Keratinocyte (primary cell): Measurements from ENCODE around the gene GH1. TPM values are rescaled to one million over a fixed set of nuclear protein-coding genes. Genes with fewer than 3 reads are reported as not detected.
"Not testable (repeated sequence)": the region's sequence is repeated elsewhere in the genome, so short reads cannot be mapped to it uniquely, and the experiment has no call there.

Experiments
- DNase-seq: peaks from one replicate; pipeline ENCODE4 v3.0.0-alpha.2; 2011; ENCODE audit warnings: low read depth, missing footprints, low spot score
- FAIRE-seq: peaks from 2 replicates; lab custom pipeline; 2011; peaks lifted over from hg19 to GRCh38; lab: Jason Lieb, UNC
- H2AFZ ChIP-seq: 2 replicates; pipeline ENCODE4 v1.6.0; 2012; ENCODE audit warnings: low read length, control low read depth, inconsistent platforms; ENCODE audit not compliant: control insufficient read depth
- H3K27ac ChIP-seq: 2 replicates; pipeline ENCODE4 v1.5.1; 2011; ENCODE audit warnings: low read length; ENCODE audit not compliant: control insufficient read depth, insufficient read depth
- H3K27me3 ChIP-seq: 3 replicates; pipeline ENCODE4 v1.6.0; 2011; ENCODE audit warnings: low read length; ENCODE audit not compliant: control insufficient read depth, insufficient read depth; ENCODE audit errors: extremely low read depth
- H3K36me3 ChIP-seq, 2 experiments: 2 replicates in 1 of 2; 3 replicates in 1 of 2; pipeline ENCODE4 v1.5.1; 2011; ENCODE audit warnings: low read length in 2 of 2, mild to moderate bottlenecking in 1 of 2; ENCODE audit not compliant: control insufficient read depth in 2 of 2, insufficient read depth in 2 of 2; ENCODE audit errors: extremely low read depth in 1 of 2
- H3K4me1 ChIP-seq: 3 replicates; pipeline ENCODE4 v1.5.1; 2011; ENCODE audit warnings: low read length; ENCODE audit not compliant: control insufficient read depth, insufficient read depth; ENCODE audit errors: extremely low read depth
- H3K4me2 ChIP-seq: 3 replicates; pipeline ENCODE4 v1.6.0; 2011; ENCODE audit warnings: low read depth, low read length; ENCODE audit not compliant: control insufficient read depth, insufficient read depth; ENCODE audit errors: extremely low read depth
- H3K4me3 ChIP-seq, 3 experiments: fragments of 200-600 bp in 1 of 3; sonication (generic) in 1 of 3; 2 replicates in 2 of 3; 3 replicates in 1 of 3; pipeline ENCODE4 v1.5.1; 2011 to 2016; ENCODE audit warnings: low read length in 3 of 3, mild to moderate bottlenecking in 3 of 3, control low read depth in 2 of 3, inconsistent platforms in 1 of 3, low read depth in 1 of 3, mixed read lengths in 1 of 3, mixed run types in 1 of 3, moderate library complexity in 1 of 3; ENCODE audit not compliant: control insufficient read depth in 2 of 3, insufficient read depth in 2 of 3; ENCODE audit errors: extremely low read depth in 1 of 3
- H3K79me2 ChIP-seq: 2 replicates; pipeline ENCODE4 v1.6.0; 2012; ENCODE audit warnings: low read length; ENCODE audit not compliant: control insufficient read depth, insufficient read depth
- H3K9ac ChIP-seq: 3 replicates; pipeline ENCODE4 v1.6.0; 2011; ENCODE audit warnings: low read length; ENCODE audit not compliant: control insufficient read depth, insufficient read depth; ENCODE audit errors: extremely low read depth
- H3K9me1 ChIP-seq: 3 replicates; pipeline ENCODE4 v1.6.0; 2011; ENCODE audit warnings: low read length; ENCODE audit not compliant: control insufficient read depth, insufficient read depth; ENCODE audit errors: extremely low read depth
- H3K9me3 ChIP-seq: 2 replicates; pipeline ENCODE4 v1.5.1; 2012; ENCODE audit warnings: low read depth, low read length; ENCODE audit not compliant: control insufficient read depth
- H4K20me1 ChIP-seq: 3 replicates; pipeline ENCODE4 v1.6.0; 2011; ENCODE audit warnings: low read length; ENCODE audit not compliant: control insufficient read depth, insufficient read depth; ENCODE audit errors: extremely low read depth
- EZH2 ChIP-seq: IDR thresholded peaks from one replicate; pipeline ENCODE4 v1.6.1; 2012; ENCODE audit warnings: inconsistent platforms, mild to moderate bottlenecking, low read length, moderate library complexity
- dilution Hi-C: fragments of 300-500 bp; cut with MboI; formaldehyde crosslinking; loops from one replicate; pipeline ENCODE4 v1.7.0; 2020; ENCODE audit warnings: low sequenced_read_pairs; ENCODE audit not compliant: extremely low pct_ligation_motif_present
- polyA plus RNA-seq, 5 experiments: library from polyadenylated mRNA; depleted of rRNA in 3 of 5; stranded (reverse) in 3 of 5; stranded (forward) in 1 of 5; unstranded in 1 of 5; fragments of >200 nt; gene quantifications; 1 replicate in 1 of 5; 2 replicates in 3 of 5; 3 replicates in 1 of 5; pipeline versions ENCODE4 v1.2.1 to v1.2.3, GENCODE V29; 2011 to 2012; ENCODE audit warnings: missing spikeins in 2 of 5, low read depth in 1 of 5, low replicate concordance in 1 of 5
- TF ChIP-seq, protein P1 (sequence below), 3 experiments: IDR thresholded peaks in 1 of 3; conservative IDR thresholded peaks in 1 of 3; optimal IDR thresholded peaks in 1 of 3; 2 replicates in 2 of 3; 3 replicates in 1 of 3; pipeline versions ENCODE3 to v1.5.1; 2011; ENCODE audit warnings: low read length in 3 of 3, mild to moderate bottlenecking in 3 of 3, moderate library complexity in 2 of 3, control low read depth in 1 of 3, inconsistent platforms in 1 of 3; ENCODE audit not compliant: insufficient read depth in 2 of 3; ENCODE audit errors: extremely low read depth in 1 of 3

The GH1 gene
- polyA plus RNA-seq, 1 donor (not counting 4 experiments of a cell fraction or from before 2014, with no cell fraction given): not detected

DNA sequence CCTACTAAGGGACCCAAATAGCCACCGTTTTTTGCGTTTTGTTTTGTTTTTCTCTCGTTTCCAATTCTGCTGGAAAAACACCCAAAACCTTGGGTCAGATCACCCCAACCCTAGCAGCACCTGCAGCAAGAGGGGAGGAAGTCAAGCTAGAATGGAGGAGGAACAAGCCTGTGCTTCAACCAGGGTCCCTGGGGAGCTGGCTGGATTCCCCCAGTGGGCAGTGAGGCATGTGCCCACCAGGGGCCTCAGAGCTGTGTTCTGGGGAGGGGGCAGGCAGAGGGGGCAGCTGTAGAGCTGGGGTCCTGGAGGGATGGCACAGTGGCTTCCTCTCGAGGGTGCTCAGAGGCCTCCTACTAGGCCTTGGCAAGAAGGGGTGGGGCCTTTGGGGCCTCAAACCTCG lies 7.0 kb upstream of the GH1 start:
- Histone ChIP-seq H3K79me2 (no peaks in the 10 kb centered on the region), H4K20me1 (no peaks in the 10 kb centered on the region), H3K27ac (no peak overlapping the region), H3K9ac (no peak overlapping the region), H2AFZ (no peak overlapping the region), H3K9me1 (no peaks in the 10 kb centered on the region), H3K4me1 (peaks cover 7% of the 10 kb centered on the region), H3K27me3 (peaks cover 7% of the 10 kb centered on the region), H3K4me3 (no peak overlapping the region), H3K4me2 (no peak overlapping the region), H3K9me3 (no peaks in the 10 kb centered on the region), H3K36me3 (no peaks in the 10 kb centered on the region)
- FAIRE-seq (no peak), DNase-seq (no peak)
- dilution Hi-C loops: no loop called here
- TF ChIP-seq, protein P1, sequence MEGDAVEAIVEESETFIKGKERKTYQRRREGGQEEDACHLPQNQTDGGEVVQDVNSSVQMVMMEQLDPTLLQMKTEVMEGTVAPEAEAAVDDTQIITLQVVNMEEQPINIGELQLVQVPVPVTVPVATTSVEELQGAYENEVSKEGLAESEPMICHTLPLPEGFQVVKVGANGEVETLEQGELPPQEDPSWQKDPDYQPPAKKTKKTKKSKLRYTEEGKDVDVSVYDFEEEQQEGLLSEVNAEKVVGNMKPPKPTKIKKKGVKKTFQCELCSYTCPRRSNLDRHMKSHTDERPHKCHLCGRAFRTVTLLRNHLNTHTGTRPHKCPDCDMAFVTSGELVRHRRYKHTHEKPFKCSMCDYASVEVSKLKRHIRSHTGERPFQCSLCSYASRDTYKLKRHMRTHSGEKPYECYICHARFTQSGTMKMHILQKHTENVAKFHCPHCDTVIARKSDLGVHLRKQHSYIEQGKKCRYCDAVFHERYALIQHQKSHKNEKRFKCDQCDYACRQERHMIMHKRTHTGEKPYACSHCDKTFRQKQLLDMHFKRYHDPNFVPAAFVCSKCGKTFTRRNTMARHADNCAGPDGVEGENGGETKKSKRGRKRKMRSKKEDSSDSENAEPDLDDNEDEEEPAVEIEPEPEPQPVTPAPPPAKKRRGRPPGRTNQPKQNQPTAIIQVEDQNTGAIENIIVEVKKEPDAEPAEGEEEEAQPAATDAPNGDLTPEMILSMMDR (optimal IDR thresholded peaks at IDR 0.05 in 1 of 3, IDR thresholded peaks at IDR 0.05 in 1 of 3, conservative IDR thresholded peaks at IDR 0.05 in 1 of 3; ENCODE audit: extremely low read depth in 1 of 3, insufficient read depth in 2 of 3, low read length in 3 of 3): no peak
- TF ChIP-seq EZH2: no peak

DNA sequence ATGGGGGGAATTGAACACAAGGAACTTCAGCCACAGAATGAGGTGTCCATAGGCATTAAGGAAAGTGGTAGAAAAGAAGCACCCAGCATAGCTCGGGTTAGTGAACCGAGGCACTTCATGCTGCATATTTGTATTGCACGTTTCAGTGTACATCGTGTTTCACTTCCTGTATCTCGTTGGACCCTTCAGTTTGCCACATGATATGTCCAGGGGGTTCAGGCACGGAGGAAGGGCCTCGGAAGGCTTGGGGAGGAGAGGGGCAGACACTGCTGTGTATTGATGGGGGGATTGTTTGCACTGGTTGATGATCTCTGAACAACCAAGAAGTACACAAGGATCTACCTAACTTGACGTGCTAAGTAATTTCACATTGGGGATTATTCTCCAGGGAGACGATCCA lies 3.8 kb upstream of the GH1 start:
- H3K27ac ChIP-seq, H3K36me3 ChIP-seq, H3K4me3 ChIP-seq, H3K9me1 ChIP-seq, dilution Hi-C loops, H3K27me3 ChIP-seq, H3K9ac ChIP-seq, H2AFZ ChIP-seq, H4K20me1 ChIP-seq, H3K4me2 ChIP-seq, FAIRE-seq, DNase-seq, H3K4me1 ChIP-seq, H3K79me2 ChIP-seq, H3K9me3 ChIP-seq: not testable (repeated sequence)

DNA sequence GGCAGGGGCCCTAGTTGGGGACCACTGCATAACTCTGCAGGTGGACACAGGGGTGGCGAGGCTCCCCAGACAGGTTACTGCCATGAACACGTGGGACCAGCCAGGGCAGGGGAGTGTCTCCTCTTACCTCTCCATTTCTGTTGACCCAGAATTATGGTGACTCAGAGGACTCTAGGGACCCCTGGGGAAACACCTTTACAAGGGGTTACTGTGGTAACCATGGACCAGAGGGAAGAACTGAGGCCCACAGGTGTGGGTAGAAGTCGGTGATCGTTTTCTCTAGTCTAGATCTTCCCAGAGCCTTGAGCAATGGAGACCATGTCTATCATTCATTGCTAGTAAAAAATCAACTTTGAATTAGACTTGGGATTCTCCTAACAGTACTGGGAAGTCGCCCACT lies 2.1 kb upstream of the GH1 start:
- dilution Hi-C loops: not testable (repeated sequence)

DNA sequence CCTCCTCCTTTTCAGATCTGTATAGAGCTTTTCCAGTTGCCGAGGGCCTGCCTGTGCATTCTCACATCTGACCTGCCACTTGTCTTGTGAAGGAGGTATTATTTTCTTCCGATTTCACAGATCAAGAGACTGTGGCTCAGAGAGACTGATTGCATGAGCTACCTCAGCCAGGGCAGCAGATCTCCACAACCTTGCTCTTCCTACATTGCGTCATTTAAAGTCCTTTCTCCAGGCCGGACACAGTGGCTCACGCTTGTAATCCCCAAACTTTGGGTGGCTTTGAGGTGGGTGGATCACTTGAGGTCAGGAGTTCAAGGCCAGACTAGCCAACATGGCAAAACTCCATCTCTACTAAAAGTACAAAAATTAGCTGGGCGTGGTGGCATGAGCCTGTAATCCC lies 1.4 kb upstream of the GH1 start:
- DNase-seq, H3K4me2 ChIP-seq, H3K4me1 ChIP-seq, H3K27ac ChIP-seq, H3K36me3 ChIP-seq, H3K79me2 ChIP-seq, H3K4me3 ChIP-seq, H3K9ac ChIP-seq, dilution Hi-C loops, H3K27me3 ChIP-seq, FAIRE-seq, H4K20me1 ChIP-seq, H3K9me1 ChIP-seq, H2AFZ ChIP-seq, H3K9me3 ChIP-seq: not testable (repeated sequence)

More for the DNA sequence above, 2.1 kb upstream of the GH1 start:
- not testable (repeated sequence) for H3K9me3 ChIP-seq, DNase-seq, H3K9me1 ChIP-seq, H3K27me3 ChIP-seq, H4K20me1 ChIP-seq, H3K4me1 ChIP-seq, H3K79me2 ChIP-seq, H2AFZ ChIP-seq, H3K36me3 ChIP-seq, H3K9ac ChIP-seq, H3K27ac ChIP-seq, FAIRE-seq, H3K4me2 ChIP-seq, H3K4me3 ChIP-seq
